ENCODE data around the gene WDFY1. TPM values are rescaled to one million over a fixed set of nuclear protein-coding genes. Genes with fewer than 3 reads are reported as not detected.
"Not testable (repeated sequence)": the region's sequence is repeated elsewhere in the genome, so short reads cannot be mapped to it uniquely, and the experiment has no call there.

Gene WDFY1
- total RNA-seq, 3 donors from 2014 or later = 45.2 to 57.6 (median 46.2) TPM

DNA sequence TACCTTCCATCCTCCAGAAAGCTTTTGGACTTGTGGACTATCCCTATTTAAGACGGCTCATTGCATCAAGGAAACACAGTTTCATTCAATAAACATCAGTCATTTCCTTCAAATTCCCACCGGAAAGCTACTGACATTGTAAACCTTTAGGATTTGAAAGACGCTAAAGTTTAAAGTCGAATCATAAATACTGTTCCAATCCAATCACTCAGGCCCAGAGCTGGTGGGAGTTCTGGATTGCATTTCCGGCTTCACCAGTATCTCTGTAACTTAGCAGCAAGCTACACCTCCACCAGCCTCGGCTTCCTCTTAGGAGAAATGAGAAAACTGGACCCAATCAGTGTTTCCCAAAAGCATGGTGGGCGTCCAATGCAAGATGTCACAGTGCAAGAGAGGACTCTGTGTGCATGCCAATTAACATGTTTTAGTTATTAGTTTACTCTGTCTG, 1.6 kb downstream of the WDFY1 start:
- Histone ChIP-seq H3K4me1 (peaks cover 0 to 4% of the 10 kb centered on the region in 2 donors), H3K4me3 (peak overlapping the region; percentile 85 to 98 (median 88)), H3K27me3 (no peaks in the 10 kb centered on the region), H3K9me3 (no peaks in the 10 kb centered on the region), H3K36me3 (no peaks in the 10 kb centered on the region), H3K27ac (peak overlapping the region; percentile 91 to 94)
- intact Hi-C loops (cut with DNase I; ENCODE audit: low total_unique reads) = no loop called here
- TF ChIP-seq POLR2AphosphoS5 (IDR thresholded peaks at IDR 0.05) (no peak), POLR2A (IDR thresholded peaks at IDR 0.05) (no peak), CTCF (IDR thresholded peaks at IDR 0.05) (no peak)
- no peak for DNase-seq (ENCODE audit: low spot score in 2 of 2)

DNA sequence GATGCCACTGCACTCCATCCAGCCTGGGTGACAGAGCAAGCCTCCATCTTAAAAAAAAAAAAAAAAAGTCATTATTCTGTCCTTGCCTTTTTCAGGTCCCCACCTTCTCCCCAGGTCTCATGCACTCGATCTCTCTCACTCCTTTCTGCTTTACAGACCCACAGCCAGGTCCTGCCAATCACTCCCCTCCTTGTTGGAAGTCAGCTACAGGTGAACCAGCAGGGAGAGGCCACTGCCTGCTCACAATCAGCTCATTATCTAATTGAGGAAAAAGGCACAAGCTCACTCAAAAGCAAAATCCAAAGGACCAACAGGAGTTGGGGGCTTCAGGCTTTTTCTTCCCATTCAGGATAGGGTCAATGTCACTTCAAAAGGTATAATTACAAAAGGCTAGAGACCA, 2.0 kb downstream of the WDFY1 start:
- intact Hi-C loops (cut with DNase I; ENCODE audit: low total_unique reads) = no loop called here
- Histone ChIP-seq H3K4me1 (peaks cover 0 to 4% of the 10 kb centered on the region in 2 donors), H3K27ac (peak overlapping the region; percentile 44 to 91), H3K27me3 (no peaks in the 10 kb centered on the region), H3K9me3 (no peaks in the 10 kb centered on the region), H3K4me3 (peak overlapping the region; percentile 85 to 98 (median 88)), H3K36me3 (no peaks in the 10 kb centered on the region)
- DNase-seq (ENCODE audit: low spot score in 2 of 2) = no peak
- no peak for TF ChIP-seq CTCF (IDR thresholded peaks at IDR 0.05)
- TF ChIP-seq POLR2AphosphoS5 (IDR thresholded peaks at IDR 0.05) = no peak
- TF ChIP-seq POLR2A (IDR thresholded peaks at IDR 0.05) = no peak

DNA sequence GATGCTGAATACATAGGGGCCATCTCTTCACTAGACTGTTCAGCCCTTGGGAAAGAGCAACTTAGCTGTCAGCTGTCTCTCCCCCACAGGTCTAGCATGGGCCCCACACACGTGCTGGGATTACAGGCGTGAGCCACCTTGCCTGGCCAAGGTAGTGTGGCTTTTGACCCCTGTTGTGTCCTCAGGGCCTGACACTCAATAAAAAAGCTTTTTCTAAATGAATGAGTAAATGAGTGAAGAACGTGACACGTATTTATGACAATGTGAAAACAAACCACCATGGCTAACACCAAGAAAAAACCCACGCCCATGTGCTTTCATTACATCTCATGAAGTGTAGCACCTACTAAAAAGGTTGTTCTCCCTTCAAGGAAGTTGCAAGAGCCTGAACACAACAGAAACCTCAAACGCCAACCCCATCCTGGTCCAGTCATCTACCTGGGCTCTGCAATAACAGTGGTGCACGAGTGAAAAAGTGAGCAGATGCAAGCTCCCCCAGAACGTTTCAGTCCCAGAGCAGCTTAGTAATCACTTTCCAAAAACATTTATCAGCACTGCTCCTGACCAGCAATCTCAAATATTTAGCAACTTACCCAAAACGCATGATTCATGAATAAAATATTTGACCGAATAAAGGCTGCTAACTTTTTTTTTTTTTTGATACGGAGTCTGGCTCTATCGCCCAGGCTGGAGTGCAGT, 3.4 kb downstream of the WDFY1 start:
- TF ChIP-seq POLR2A (IDR thresholded peaks at IDR 0.05) = no peak
- TF ChIP-seq POLR2AphosphoS5 (IDR thresholded peaks at IDR 0.05) = no peak
- no peak for TF ChIP-seq CTCF (IDR thresholded peaks at IDR 0.05)
- Histone ChIP-seq H3K4me1 (peaks cover 0 to 4% of the 10 kb centered on the region in 2 donors), H3K36me3 (no peaks in the 10 kb centered on the region), H3K27me3 (no peaks in the 10 kb centered on the region), H3K9me3 (no peaks in the 10 kb centered on the region), H3K27ac (no peak overlapping the region), H3K4me3 (no peak overlapping the region)
- intact Hi-C loops (cut with DNase I; ENCODE audit: low total_unique reads) = no loop called here
- DNase-seq (ENCODE audit: low spot score in 2 of 2) = no peak

DNA sequence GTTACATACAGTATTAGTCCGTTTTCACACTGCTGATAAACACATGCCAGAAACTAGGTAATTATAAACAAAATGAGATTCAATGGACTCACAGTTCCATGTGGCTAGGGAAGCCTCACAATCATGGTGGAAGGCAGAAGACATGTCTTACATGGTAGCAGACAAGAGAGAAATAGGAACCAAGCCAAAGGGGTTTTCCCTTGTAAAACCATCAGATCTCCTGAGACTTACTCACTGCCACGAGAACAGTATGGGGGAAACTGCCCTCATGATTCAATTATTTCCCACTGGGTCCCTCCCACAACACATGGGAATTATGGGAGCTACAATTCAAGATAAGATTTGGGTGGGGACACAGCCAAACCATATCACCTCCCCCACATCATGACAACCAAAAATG, 5.7 kb downstream of the WDFY1 start:
- H3K27me3 ChIP-seq; H3K4me1 ChIP-seq; H3K9me3 ChIP-seq; intact Hi-C loops (cut with DNase I; ENCODE audit: low total_unique reads); H3K36me3 ChIP-seq; DNase-seq (ENCODE audit: low spot score in 2 of 2); H3K27ac ChIP-seq; H3K4me3 ChIP-seq: not testable (repeated sequence)

GRCh38 chr2:223937535-223937934, 7.6 kb downstream of the WDFY1 start:
- H3K9me3 ChIP-seq = no peaks in the 10 kb centered on the region
- H3K36me3 ChIP-seq = no peaks in the 10 kb centered on the region
- TF ChIP-seq POLR2A (IDR thresholded peaks at IDR 0.05) = no peak
- TF ChIP-seq CTCF (IDR thresholded peaks at IDR 0.05) = no peak
- no peak for TF ChIP-seq POLR2AphosphoS5 (IDR thresholded peaks at IDR 0.05)
- H3K27me3 ChIP-seq = no peaks in the 10 kb centered on the region
- no peak overlapping the region for H3K4me3 ChIP-seq
- intact Hi-C loops (cut with DNase I; ENCODE audit: low total_unique reads) = no loop called here
- DNase-seq (ENCODE audit: low spot score in 2 of 2) = no peak
- no peak overlapping the region for H3K27ac ChIP-seq
- H3K4me1 ChIP-seq = peaks cover 0 to 4% of the 10 kb centered on the region in 2 donors
